ENCODE measurements around the gene ACSM2A.

DNA sequence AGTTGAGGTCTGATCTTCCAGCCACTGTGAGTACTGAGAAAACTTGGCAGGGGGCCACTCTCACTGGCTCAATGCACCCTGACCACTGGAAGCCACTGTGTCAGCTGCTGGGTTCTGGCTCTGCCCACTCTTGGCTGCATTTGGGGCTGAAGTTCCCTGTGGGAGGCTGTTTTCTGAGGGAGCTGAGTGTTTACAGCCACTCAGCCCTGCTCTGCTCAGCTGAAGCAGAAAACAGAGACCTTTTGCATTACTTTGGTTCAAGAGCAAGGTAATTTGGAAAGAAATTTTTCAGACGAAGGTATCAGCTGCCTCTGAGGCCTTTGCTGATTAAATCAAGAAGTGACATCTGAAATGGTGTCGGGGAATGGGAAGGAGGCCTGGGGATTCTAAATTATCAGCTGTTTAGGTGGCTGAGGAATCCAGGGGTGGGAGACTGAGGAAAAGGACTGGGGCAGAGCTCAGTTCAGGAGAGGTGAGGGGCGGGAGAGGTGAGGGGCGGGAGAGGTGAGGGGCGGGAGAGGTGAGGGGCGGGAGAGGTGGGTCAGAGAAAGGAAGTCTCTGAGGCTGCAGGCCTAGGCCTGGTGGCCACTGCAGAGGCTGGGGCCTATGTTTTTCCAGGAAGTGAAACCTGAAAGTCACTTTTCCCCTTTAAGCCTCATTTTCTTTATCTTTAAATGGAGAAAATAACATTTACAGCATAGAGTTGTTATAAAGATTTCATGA, 41.8 kb upstream of the ACSM2A start, which contains the start of gene ACSM5:
- TF ChIP-seq RAD21 (IDR thresholded peaks at IDR 0.05; ENCODE audit: low read depth) (no peak), REST (IDR thresholded peaks at IDR 0.05; ENCODE audit: low read depth) (no peak), CREB1 (IDR thresholded peaks at IDR 0.05; ENCODE audit: low read depth) (no peak), EP300 (IDR thresholded peaks at IDR 0.05; ENCODE audit: borderline replicate concordance) (no peak), TAF1 (IDR thresholded peaks at IDR 0.05; ENCODE audit: low read depth) (no peak), NFIC (IDR thresholded peaks at IDR 0.05) (no peak), FOXM1 (IDR thresholded peaks at IDR 0.05; ENCODE audit: borderline replicate concordance, low read depth) (no peak), EGR1 (IDR thresholded peaks at IDR 0.05) (no peak), YY1 (IDR thresholded peaks at IDR 0.05; ENCODE audit: low read depth) (no peak)
- TF ChIP-seq, protein P1, sequence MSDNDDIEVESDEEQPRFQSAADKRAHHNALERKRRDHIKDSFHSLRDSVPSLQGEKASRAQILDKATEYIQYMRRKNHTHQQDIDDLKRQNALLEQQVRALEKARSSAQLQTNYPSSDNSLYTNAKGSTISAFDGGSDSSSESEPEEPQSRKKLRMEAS (IDR thresholded peaks at IDR 0.05), result no peak

Measured in Ishikawa (cell line).